GM03348 (cell line): ENCODE data around the gene TNP1.

Experiments used
- DNase-seq: peaks from one replicate; pipeline ENCODE4 v3.0.0; 2012; ENCODE audit warnings: low spot score

TNP1 gene

GRCh38 chr2:216859944-216860343 lies at the start of gene TNP1:
TNP1 (minus strand) TSS chr2:216860064; CDS start chr2:216860034, 30 bp downstream.
- no peak for DNase-seq

GRCh38 chr2:216908300-216908699 lies 48.4 kb upstream of the TNP1 start:
- no peak for DNase-seq

- no peak for DNase-seq
These were observed 45.9 kb upstream of the TNP1 start for GRCh38 chr2:216905649-216906329.

GRCh38 chr2:216904974-216905373 lies 45.1 kb upstream of the TNP1 start:
- no peak for DNase-seq

- no peak for DNase-seq
These were observed 44.7 kb upstream of the TNP1 start for GRCh38 chr2:216904554-216904953.

GRCh38 chr2:216903470-216903869 lies 43.6 kb upstream of the TNP1 start:
- DNase-seq = no peak

GRCh38 chr2:216901273-216901672 lies 41.4 kb upstream of the TNP1 start:
- no peak for DNase-seq

- no peak for DNase-seq
These were observed 40.5 kb upstream of the TNP1 start for GRCh38 chr2:216900406-216900805.

GRCh38 chr2:216897561-216898203 lies 37.8 kb upstream of the TNP1 start:
- no peak for DNase-seq

- no peak for DNase-seq
These were observed 30.3 kb upstream of the TNP1 start for GRCh38 chr2:216890138-216890537.

GRCh38 chr2:216888887-216889622 lies 29.2 kb upstream of the TNP1 start:
- DNase-seq = no peak

GRCh38 chr2:216888081-216888480 lies 28.2 kb upstream of the TNP1 start:
- DNase-seq = no peak

GRCh38 chr2:216887138-216887537 lies 27.3 kb upstream of the TNP1 start:
- DNase-seq = no peak

- DNase-seq = no peak
These were observed 25.3 kb upstream of the TNP1 start for GRCh38 chr2:216885117-216885553.

- DNase-seq = no peak
These were observed 24.5 kb upstream of the TNP1 start for GRCh38 chr2:216884347-216884746.

- DNase-seq = no peak
These were observed 23.0 kb upstream of the TNP1 start for GRCh38 chr2:216882876-216883275.

GRCh38 chr2:216881411-216881810 lies 21.5 kb upstream of the TNP1 start:
- no peak for DNase-seq

GRCh38 chr2:216880509-216881184 lies 20.8 kb upstream of the TNP1 start:
- DNase-seq = no peak

- no peak for DNase-seq
These were observed 20.1 kb upstream of the TNP1 start for GRCh38 chr2:216879727-216880508.

- no peak for DNase-seq
These were observed 18.2 kb upstream of the TNP1 start for GRCh38 chr2:216878072-216878471.

- no peak for DNase-seq
These were observed 17.2 kb upstream of the TNP1 start for GRCh38 chr2:216877085-216877484.

GRCh38 chr2:216875862-216876261 lies 16.0 kb upstream of the TNP1 start:
- no peak for DNase-seq
